PC-3 (cell line): ENCODE results near the gene NKX2-4. TPM values are rescaled to one million over a fixed set of nuclear protein-coding genes. Genes with fewer than 3 reads are reported as not detected.
A peak's percentile ranks its signal among the peaks of the same experiment; 100 is the strongest.

Source experiments
- ATAC-seq: fragments of 200-7000 bp; cut with Tn5 transposase; 2 replicates; pipeline ENCODE4 v1.9.1; 2020; ENCODE audit warnings: mild to moderate bottlenecking, moderate library complexity
- BruUV-seq: library from RNA; stranded (reverse); fragments of 400-500 nt; replicated peaks from 2 replicates; lab custom pipeline; 2021; lab: Mats Ljungman, UMichigan
- CTCF ChIA-PET: fragments of 300-600 bp; sonication (Branson Sonifier 250); formaldehyde crosslinking; loops from one replicate; lab custom pipeline; 2022; ENCODE audit warnings: antibody characterized with exemption; lab: Charles Lee
- POLR2A ChIA-PET: fragments of 300-600 bp; sonication (Branson Sonifier 250); formaldehyde crosslinking; loops from one replicate; lab custom pipeline; 2022; ENCODE audit warnings: antibody characterized with exemption; ENCODE audit not compliant: unreplicated experiment; lab: Charles Lee
- DNase-seq: peaks from one replicate; pipeline ENCODE4 v3.0.0-alpha.2; 2015
- H2AFZ ChIP-seq: fragments of 300-600 bp; sonication (generic); 2 replicates; pipeline ENCODE4 v1.6.0; 2016; ENCODE audit warnings: antibody characterized with exemption, low read length
- H3F3A ChIP-seq: fragments of 300-600 bp; sonication (generic); one replicate; pipeline ENCODE4 v1.6.0; 2017; ENCODE audit warnings: antibody characterized with exemption, low read length, control low read depth, mild to moderate bottlenecking; ENCODE audit not compliant: unreplicated experiment
- H3K27ac ChIP-seq: fragments of 300-600 bp; sonication (generic); 2 replicates; pipeline ENCODE4 v1.5.1; 2016; ENCODE audit warnings: mild to moderate bottlenecking, low read length
- H3K27me3 ChIP-seq: fragments of 300-600 bp; sonication (generic); 2 replicates; pipeline ENCODE4 v1.6.1; 2016; ENCODE audit warnings: low read length, mixed read lengths
- H3K36me3 ChIP-seq: fragments of 300-600 bp; sonication (generic); 2 replicates; pipeline ENCODE4 v1.6.1; 2016; ENCODE audit warnings: low read depth, mixed run types, low read length, mixed read lengths
- H3K4me1 ChIP-seq: fragments of 300-600 bp; sonication (generic); 2 replicates; pipeline ENCODE4 v1.5.1; 2016; ENCODE audit warnings: low read length; ENCODE audit not compliant: insufficient read depth
- H3K4me2 ChIP-seq: fragments of 300-600 bp; sonication (generic); 2 replicates; pipeline ENCODE4 v1.6.0; 2016; ENCODE audit warnings: low read length
- H3K4me3 ChIP-seq: fragments of 300-600 bp; sonication (generic); 2 replicates; pipeline ENCODE4 v1.5.1; 2016; ENCODE audit warnings: mild to moderate bottlenecking, low read length, mixed read lengths
- H3K79me2 ChIP-seq: fragments of 300-600 bp; sonication (generic); 2 replicates; pipeline ENCODE4 v1.6.1; 2017; ENCODE audit warnings: low read length, mixed read lengths
- H3K9ac ChIP-seq: fragments of 300-600 bp; sonication (generic); 2 replicates; pipeline ENCODE4 v1.6.0; 2016; ENCODE audit warnings: mild to moderate bottlenecking, low read length
- H3K9me2 ChIP-seq: fragments of 300-600 bp; sonication (generic); replicated peaks from 2 replicates; pipeline ENCODE4 v1.6.1; 2016; ENCODE audit warnings: mixed run types, low read length, mixed read lengths
- H3K9me3 ChIP-seq: fragments of 300-600 bp; sonication (generic); 2 replicates; pipeline ENCODE4 v1.6.1; 2016; ENCODE audit warnings: low read length, mixed read lengths
- H4K20me1 ChIP-seq: fragments of 300-600 bp; sonication (generic); 2 replicates; pipeline ENCODE4 v1.6.1; 2016; ENCODE audit warnings: low read length, mixed read lengths
- CTCF ChIP-seq: fragments of 300-600 bp; sonication (generic); conservative IDR thresholded peaks from 2 replicates; pipeline ENCODE4 v1.5.1; 2017; ENCODE audit warnings: antibody characterized with exemption, low read depth, mild to moderate bottlenecking, low read length
- EZH2 ChIP-seq: fragments of 300-600 bp; sonication (generic); IDR thresholded peaks from one replicate; pipeline ENCODE4 v1.6.1; 2017; ENCODE audit warnings: antibody characterized with exemption, mild to moderate bottlenecking, low read length; ENCODE audit not compliant: unreplicated experiment
- EZH2phosphoT487 ChIP-seq: fragments of 300-600 bp; sonication (generic); IDR thresholded peaks from 2 replicates; pipeline ENCODE4 v1.6.1; 2018; ENCODE audit warnings: mild to moderate bottlenecking, antibody characterized with exemption, low read length, borderline replicate concordance
- intact Hi-C: fragments of 100-400 bp; cut with micrococcal nuclease; formaldehyde crosslinking; loops from 2 replicates; pipeline ENCODE4 v1.9.0; 2023
- total RNA-seq: library from RNA; depleted of rRNA; stranded (reverse); fragments of >200 nt; gene quantifications from 2 replicates; pipeline ENCODE4 v1.2.3, GENCODE V29; 2014

NKX2-4 gene
- total RNA-seq, 1 experiment from 2014 or later = not detected

- no peaks in the 10 kb centered on the region for H3K9me2 ChIP-seq
These were observed 41.3 kb downstream of the NKX2-4 start for GRCh38 chr20:21355981-21356380.

GRCh38 chr20:21353236-21353635, 44.1 kb downstream of the NKX2-4 start:
- ATAC-seq = no peak
- Histone ChIP-seq H3K9me3 (no peaks in the 10 kb centered on the region), H3K4me1 (no peaks in the 10 kb centered on the region), H4K20me1 (no peaks in the 10 kb centered on the region), H3K36me3 (peaks cover 43% of the 10 kb centered on the region), H3K4me3 (no peak overlapping the region), H2AFZ (no peak overlapping the region), H3K4me2 (no peak overlapping the region), H3F3A (no peaks in the 10 kb centered on the region), H3K27ac (no peak overlapping the region), H3K9ac (no peak overlapping the region), H3K27me3 (no peaks in the 10 kb centered on the region), H3K79me2 (no peaks in the 10 kb centered on the region), H3K9me2 (no peaks in the 10 kb centered on the region)
- BruUV-seq = no TSS peak
- TF ChIP-seq CTCF (no peak), EZH2phosphoT487 (no peak), EZH2 (no peak)
- peak; percentile 9 for DNase-seq
- ChIA-PET POLR2A (interaction anchor here (0.6 kb wide), 1 partner anchor 1580 kb away, joined by 4 read pairs; no protein-coding TSS in a partner anchor), CTCF (no interaction called here)
- intact Hi-C loops = no loop called here

More at GRCh38 chr20:21355981-21356380, 41.3 kb downstream of the NKX2-4 start:
- no peak overlapping the region for H3K4me2 ChIP-seq
- no TSS peak for BruUV-seq
- ChIA-PET CTCF (no interaction called here), POLR2A (no interaction called here)
- peaks cover 46% of the 10 kb centered on the region for H3K36me3 ChIP-seq
- no peak overlapping the region for H3K27ac ChIP-seq
- no peak overlapping the region for H3K4me3 ChIP-seq
- no peak overlapping the region for H2AFZ ChIP-seq
- H3K27me3 ChIP-seq = no peaks in the 10 kb centered on the region
- H3K79me2 ChIP-seq = no peaks in the 10 kb centered on the region
- intact Hi-C loops = no loop called here
- DNase-seq (no peak), ATAC-seq (no peak)
- H4K20me1 ChIP-seq = no peaks in the 10 kb centered on the region
- H3K9me3 ChIP-seq = no peaks in the 10 kb centered on the region
- H3F3A ChIP-seq = no peaks in the 10 kb centered on the region
- no peak overlapping the region for H3K9ac ChIP-seq
- peaks cover 7% of the 10 kb centered on the region; the same call in 1 of the 2 replicates for H3K4me1 ChIP-seq
- TF ChIP-seq EZH2 = no peak
- TF ChIP-seq CTCF = no peak
- no peak for TF ChIP-seq EZH2phosphoT487

- Histone ChIP-seq H3K9me3 (no peaks in the 10 kb centered on the region), H4K20me1 (no peaks in the 10 kb centered on the region), H3K4me3 (no peak overlapping the region), H3K4me2 (no peak overlapping the region), H3K27ac (no peak overlapping the region), H3F3A (no peaks in the 10 kb centered on the region), H2AFZ (no peak overlapping the region), H3K27me3 (no peaks in the 10 kb centered on the region), H3K4me1 (no peaks in the 10 kb centered on the region), H3K36me3 (peaks cover 44% of the 10 kb centered on the region), H3K9me2 (no peaks in the 10 kb centered on the region), H3K79me2 (no peaks in the 10 kb centered on the region), H3K9ac (no peak overlapping the region)
- BruUV-seq = no TSS peak
- DNase-seq = peak; percentile 14
- ATAC-seq = no peak
- ChIA-PET CTCF (interaction anchor here (0.8 kb wide), 1 partner anchor 115 kb away, joined by 7 read pairs; no protein-coding TSS in a partner anchor), POLR2A (interaction anchor here (0.6 kb wide), 1 partner anchor 1579 kb away, joined by 4 read pairs; no protein-coding TSS in a partner anchor)
- intact Hi-C loops = no loop called here
- no peak for TF ChIP-seq EZH2phosphoT487
- no peak for TF ChIP-seq CTCF
- TF ChIP-seq EZH2 = no peak
These were observed 44.6 kb downstream of the NKX2-4 start for GRCh38 chr20:21352703-21353102.
